Uterus (tissue), 2 donors: ENCODE measurements around the gene PSMD8.

ENCODE experiments used
- CTCF ChIP-seq, 4 experiments: fragments of 200-600 bp in 2 of 4; fragments of 450-650 bp in 2 of 4; sonication (generic) in 2 of 4; IDR thresholded peaks; one replicate each; pipeline ENCODE4 v1.5.1; 2016 to 2019; ENCODE audit warnings: antibody characterized with exemption in 4 of 4, mild to moderate bottlenecking in 2 of 4, moderate library complexity in 1 of 4
- POLR2A ChIP-seq, 2 donors: fragments of 450-650 bp; IDR thresholded peaks; one replicate each; pipeline ENCODE4 v1.6.1; 2016; ENCODE audit warnings: antibody characterized with exemption in 2 of 2, mild to moderate bottlenecking in 1 of 2, moderate library complexity in 1 of 2

- no peak for TF ChIP-seq POLR2A (IDR thresholded peaks at IDR 0.05)
- no peak for TF ChIP-seq CTCF (IDR thresholded peaks at IDR 0.05)
Observed at GRCh38 chr19:38422438-38422837, 48.1 kb downstream of the PSMD8 start.
